Neural progenitor cell (in vitro differentiated cells): ENCODE measurements around the gene ANAPC16. TPM values are rescaled to one million over a fixed set of nuclear protein-coding genes. Genes with fewer than 3 reads are reported as not detected.

Experiments
- DNase-seq: peaks from one replicate; pipeline ENCODE4 v3.0.0-alpha.2; 2016; ENCODE audit warnings: low spot score
- H2AFZ ChIP-seq: fragments of 200-600 bp; sonication (generic); replicated peaks from 2 replicates; pipeline ENCODE4 v1.6.1; 2016; ENCODE audit warnings: antibody characterized with exemption
- H3F3A ChIP-seq: fragments of 200-600 bp; sonication (generic); 2 replicates; pipeline ENCODE4 v1.6.1; 2016; ENCODE audit warnings: antibody characterized with exemption, low read depth
- H3K27ac ChIP-seq: fragments of 200-600 bp; sonication (generic); 2 replicates; pipeline ENCODE4 v1.5.1; 2016; ENCODE audit warnings: mild to moderate bottlenecking
- H3K27me3 ChIP-seq: fragments of 200-600 bp; sonication (generic); 2 replicates; pipeline ENCODE4 v1.6.1; 2016; ENCODE audit warnings: mild to moderate bottlenecking, moderate library complexity
- H3K36me3 ChIP-seq: fragments of 200-600 bp; sonication (generic); 2 replicates; pipeline ENCODE4 v1.5.1; 2016
- H3K4me1 ChIP-seq: fragments of 200-600 bp; sonication (generic); 2 replicates; pipeline ENCODE4 v1.6.1; 2016; ENCODE audit warnings: mixed run types
- H3K4me2 ChIP-seq: fragments of 200-600 bp; sonication (generic); 2 replicates; pipeline ENCODE4 v1.6.1; 2016
- H3K4me3 ChIP-seq: fragments of 200-600 bp; sonication (generic); 2 replicates; pipeline ENCODE4 v1.5.1; 2016
- H3K79me2 ChIP-seq: fragments of 200-600 bp; sonication (generic); 2 replicates; pipeline ENCODE4 v1.6.1; 2016; ENCODE audit warnings: low read depth
- H3K9ac ChIP-seq: fragments of 200-600 bp; sonication (generic); 2 replicates; pipeline ENCODE4 v1.6.1; 2016
- H3K9me3 ChIP-seq: fragments of 200-600 bp; sonication (generic); 2 replicates; pipeline ENCODE4 v1.5.1; 2016; ENCODE audit warnings: low read depth
- H4K20me1 ChIP-seq: fragments of 200-600 bp; sonication (generic); 2 replicates; pipeline ENCODE4 v1.6.1; 2016; ENCODE audit warnings: low read depth
- H3K27ac Mint-ChIP-seq: 3 replicates; pipeline ENCODE4 v1.8.0; 2021; ENCODE audit warnings: mixed read lengths
- H3K27me3 Mint-ChIP-seq: 2 replicates; pipeline ENCODE4 v1.8.0; 2022; ENCODE audit warnings: low read depth, mild to moderate bottlenecking, inconsistent platforms, moderate library complexity, mixed read lengths; ENCODE audit not compliant: insufficient read depth
- H3K36me3 Mint-ChIP-seq: 3 replicates; pipeline ENCODE4 v1.8.0; 2021; ENCODE audit warnings: mixed read lengths
- H3K4me1 Mint-ChIP-seq: 3 replicates; pipeline ENCODE4 v1.8.0; 2021; ENCODE audit warnings: mixed read lengths
- H3K4me3 Mint-ChIP-seq: 3 replicates; pipeline ENCODE4 v1.8.0; 2021; ENCODE audit warnings: mild to moderate bottlenecking, moderate library complexity, mixed read lengths
- H3K9me3 Mint-ChIP-seq: 3 replicates; pipeline ENCODE4 v1.8.0; 2020; ENCODE audit warnings: mixed read lengths
- CTCF ChIP-seq: fragments of 200-600 bp; sonication (generic); IDR thresholded peaks from 2 replicates; pipeline ENCODE4 v1.5.1; 2017; ENCODE audit warnings: antibody characterized with exemption, mild to moderate bottlenecking
- EZH2 ChIP-seq: fragments of 200-600 bp; sonication (generic); IDR thresholded peaks from 2 replicates; pipeline ENCODE4 v1.6.1; 2017; ENCODE audit warnings: antibody characterized with exemption, mild to moderate bottlenecking, moderate library complexity
- EZH2phosphoT487 ChIP-seq: fragments of 200-600 bp; sonication (generic); IDR thresholded peaks from 2 replicates; pipeline ENCODE4 v1.6.1; 2017; ENCODE audit warnings: antibody characterized with exemption
- total RNA-seq: library from RNA; depleted of rRNA; stranded (reverse); fragments of >200 nt; gene quantifications from 2 replicates; pipeline ENCODE4 v1.2.3, GENCODE V29; 2015; ENCODE audit warnings: low replicate concordance

The ANAPC16 gene
- 130 and 217 TPM in 2 replicates for total RNA-seq

GRCh38 chr10:72215611-72216549 lies at the start of gene ANAPC16, which contains the start of gene ASCC1:
Gene ANAPC16, plus strand, starts transcription at chr10:72216012. Its CDS starts 7,903 bp downstream, at chr10:72223915.
Gene ASCC1, minus strand, starts transcription at chr10:72216276. Its CDS starts 2,978 bp downstream, at chr10:72213298.
- peak within 1 kb of the TSS; percentile 97 for H3K27ac Mint-ChIP-seq
- peak within 1 kb of the TSS; percentile 63 for H3K9ac ChIP-seq
- no peaks in the 10 kb centered on the region for H3K9me3 ChIP-seq
- no peaks in the 10 kb centered on the region for H3K9me3 Mint-ChIP-seq
- peaks cover 1% of the 10 kb centered on the region for H3K36me3 Mint-ChIP-seq
- peak within 1 kb of the TSS; percentile 64 for H3K4me3 ChIP-seq
- peak within 1 kb of the TSS; percentile 96 for H3K27ac ChIP-seq
- H3K4me1 Mint-ChIP-seq = peaks cover 24% of the 10 kb centered on the region
- no peaks in the 10 kb centered on the region for H3K27me3 Mint-ChIP-seq
- H3K4me2 ChIP-seq = peak within 1 kb of the TSS; percentile 89
- peaks cover 15% of the 10 kb centered on the region for H4K20me1 ChIP-seq
- peak within 1 kb of the TSS; percentile 90 for H2AFZ ChIP-seq
- peaks cover 10% of the 10 kb centered on the region for H3K4me1 ChIP-seq
- DNase-seq = peak; percentile 95
- peaks cover 65% of the 10 kb centered on the region for H3K79me2 ChIP-seq
- peaks cover 30% of the 10 kb centered on the region for H3F3A ChIP-seq
- H3K27me3 ChIP-seq = no peaks in the 10 kb centered on the region
- H3K36me3 ChIP-seq = no peaks in the 10 kb centered on the region
- peak within 1 kb of the TSS; percentile 96 for H3K4me3 Mint-ChIP-seq
- TF ChIP-seq CTCF = no peak
- no peak for TF ChIP-seq EZH2
- TF ChIP-seq EZH2phosphoT487 = no peak

GRCh38 chr10:72167118-72167517 lies 48.7 kb upstream of the ANAPC16 start:
- no peak overlapping the region for H3K4me2 ChIP-seq
- H3K4me1 ChIP-seq = no peaks in the 10 kb centered on the region
- no peaks in the 10 kb centered on the region for H3K9me3 ChIP-seq
- peaks cover 4% of the 10 kb centered on the region for H3K4me1 Mint-ChIP-seq
- H3K9me3 Mint-ChIP-seq = no peaks in the 10 kb centered on the region
- no peak overlapping the region for H3K4me3 ChIP-seq
- no peaks in the 10 kb centered on the region for H3K27me3 ChIP-seq
- peaks cover 4% of the 10 kb centered on the region for H3F3A ChIP-seq
- no peaks in the 10 kb centered on the region for H3K79me2 ChIP-seq
- H3K27ac Mint-ChIP-seq = no peak overlapping the region
- no peak for TF ChIP-seq CTCF
- TF ChIP-seq EZH2 = no peak
- no peak for TF ChIP-seq EZH2phosphoT487
- H2AFZ ChIP-seq = no peak overlapping the region
- H3K27ac ChIP-seq = no peak overlapping the region
- no peak for DNase-seq
- peaks cover 3% of the 10 kb centered on the region for H3K27me3 Mint-ChIP-seq
- no peak overlapping the region for H3K4me3 Mint-ChIP-seq
- no peaks in the 10 kb centered on the region for H4K20me1 ChIP-seq
- H3K36me3 ChIP-seq = no peaks in the 10 kb centered on the region
- peaks cover 10% of the 10 kb centered on the region for H3K36me3 Mint-ChIP-seq
- no peak overlapping the region for H3K9ac ChIP-seq

DNA sequence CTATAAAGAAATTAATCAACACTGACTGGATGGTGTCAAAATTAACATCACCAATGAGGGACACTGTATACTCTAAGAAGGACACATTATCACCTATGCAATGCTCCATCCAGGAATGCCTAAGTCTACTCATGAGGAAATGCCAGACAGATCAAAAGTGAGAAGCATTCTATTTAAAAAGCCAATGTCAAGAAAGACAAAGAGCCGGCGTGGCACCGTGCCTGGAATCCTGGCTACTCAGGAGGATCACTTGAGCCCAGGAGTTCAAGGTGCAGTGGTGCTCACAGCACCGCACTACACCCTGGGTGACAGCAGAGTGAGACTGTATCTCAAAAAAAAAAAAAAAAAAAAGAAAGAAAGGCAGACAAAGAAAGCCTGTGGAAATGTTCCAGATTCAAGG lies 45.5 kb upstream of the ANAPC16 start:
- no peak for TF ChIP-seq CTCF
- TF ChIP-seq EZH2 = no peak
- no peak for TF ChIP-seq EZH2phosphoT487
- no peaks in the 10 kb centered on the region for H3K27me3 ChIP-seq
- no peak overlapping the region for H3K27ac ChIP-seq
- H2AFZ ChIP-seq = no peak overlapping the region
- H3K9me3 Mint-ChIP-seq = no peaks in the 10 kb centered on the region
- H3K4me3 Mint-ChIP-seq = no peak overlapping the region
- H3F3A ChIP-seq = peaks cover 13% of the 10 kb centered on the region
- no peak overlapping the region for H3K4me2 ChIP-seq
- no peaks in the 10 kb centered on the region for H3K4me1 ChIP-seq
- peaks cover 3% of the 10 kb centered on the region for H3K27me3 Mint-ChIP-seq
- no peaks in the 10 kb centered on the region for H4K20me1 ChIP-seq
- H3K4me3 ChIP-seq = no peak overlapping the region
- H3K36me3 Mint-ChIP-seq = peaks cover 10% of the 10 kb centered on the region
- H3K4me1 Mint-ChIP-seq = peaks cover 8% of the 10 kb centered on the region
- no peaks in the 10 kb centered on the region for H3K79me2 ChIP-seq
- no peaks in the 10 kb centered on the region for H3K36me3 ChIP-seq
- H3K9me3 ChIP-seq = no peaks in the 10 kb centered on the region
- H3K27ac Mint-ChIP-seq = no peak overlapping the region
- H3K9ac ChIP-seq = no peak overlapping the region
- no peak for DNase-seq
